CMK (cell line): Measurements from ENCODE around the gene HIVEP3.

Experiments
- DNase-seq: peaks from one replicate; pipeline ENCODE4 v3.0.0-alpha.2; 2010; ENCODE audit warnings: low read depth

HIVEP3 gene

DNA sequence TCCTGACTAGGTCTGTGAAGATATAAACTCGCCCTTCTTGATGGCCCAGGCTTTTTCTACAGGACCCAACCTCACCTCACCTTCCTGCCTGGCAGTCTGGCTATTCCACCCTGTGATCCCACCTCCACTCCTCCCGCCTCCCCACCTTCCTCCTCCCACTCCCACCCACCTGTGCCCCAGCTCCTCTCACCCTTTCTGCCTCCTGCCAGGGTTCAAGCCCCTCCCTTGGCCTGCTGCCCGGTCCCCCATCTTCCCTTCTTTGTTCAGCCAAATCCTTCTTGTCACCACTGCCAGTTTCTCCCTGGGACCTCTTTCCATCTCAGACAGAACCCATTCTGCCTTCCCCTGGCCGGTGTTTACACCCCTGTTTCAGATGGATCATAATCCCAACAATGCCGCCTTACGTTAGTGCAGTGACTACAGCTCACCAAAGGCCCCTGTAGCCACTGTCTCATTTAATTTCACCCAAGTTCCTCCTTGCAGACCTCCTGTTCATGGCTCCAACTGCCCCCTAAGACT lies 306.7 kb downstream of the HIVEP3 start:
- DNase-seq: no peak

DNA sequence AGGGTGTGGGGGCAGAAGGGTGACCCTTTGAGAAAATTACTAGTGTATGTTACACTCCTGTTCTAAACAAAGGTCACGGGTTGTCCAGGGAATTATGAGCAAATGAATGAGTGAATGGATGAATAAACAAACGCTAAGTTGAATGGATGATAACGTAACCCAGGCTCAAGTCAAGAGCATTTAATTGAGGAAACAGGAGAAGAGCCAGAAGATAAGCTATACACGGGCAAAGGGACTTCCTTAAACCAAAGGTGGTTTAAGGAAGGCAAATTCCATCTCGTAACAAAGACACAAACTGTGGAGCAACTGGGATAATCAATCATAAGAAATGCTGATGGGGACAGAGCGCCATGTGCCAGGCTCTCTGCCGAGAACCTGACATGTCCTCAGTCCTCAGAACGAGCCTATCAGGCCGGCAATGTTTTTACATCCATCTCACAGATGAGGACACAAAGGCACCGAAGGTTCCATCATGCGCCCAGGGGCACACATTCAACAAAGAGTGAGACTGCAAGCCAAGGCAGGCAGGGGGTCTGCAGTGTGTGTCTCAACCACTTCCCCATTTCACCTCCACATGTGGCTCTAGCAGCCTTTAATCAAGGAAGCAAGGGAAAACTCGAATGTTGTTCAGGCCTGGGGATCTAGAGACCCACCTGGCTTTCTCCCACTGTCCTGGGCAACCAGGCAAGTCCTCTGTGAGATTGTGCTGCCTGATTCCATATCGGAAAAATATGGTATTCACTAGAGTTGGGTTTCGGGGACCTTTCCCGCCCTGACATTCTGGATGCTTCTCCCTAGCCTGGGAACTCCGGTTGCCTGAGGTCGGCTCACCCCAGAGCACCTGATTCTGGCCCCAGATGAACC lies 307.4 kb downstream of the HIVEP3 start:
- DNase-seq: no peak

DNA sequence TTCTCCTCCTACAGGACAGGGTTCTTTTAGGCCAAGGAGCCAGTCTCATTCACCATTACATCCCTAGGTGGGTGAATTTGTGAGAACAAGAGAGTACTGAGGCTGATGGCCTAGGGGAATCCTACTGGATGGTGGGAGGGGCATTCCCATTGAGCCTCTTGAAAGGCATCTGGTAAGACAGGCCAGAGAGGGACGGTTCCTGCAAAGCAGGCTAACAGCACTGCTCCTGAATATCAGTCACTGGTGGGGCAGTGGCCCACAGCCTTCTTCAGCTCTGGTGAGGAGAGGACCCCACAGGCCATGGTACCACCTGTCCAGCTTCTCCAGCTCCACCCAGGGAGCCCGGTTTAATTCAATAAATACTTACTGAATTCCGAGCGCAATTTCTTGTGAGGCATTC lies 308.4 kb downstream of the HIVEP3 start:
- no peak for DNase-seq

DNA sequence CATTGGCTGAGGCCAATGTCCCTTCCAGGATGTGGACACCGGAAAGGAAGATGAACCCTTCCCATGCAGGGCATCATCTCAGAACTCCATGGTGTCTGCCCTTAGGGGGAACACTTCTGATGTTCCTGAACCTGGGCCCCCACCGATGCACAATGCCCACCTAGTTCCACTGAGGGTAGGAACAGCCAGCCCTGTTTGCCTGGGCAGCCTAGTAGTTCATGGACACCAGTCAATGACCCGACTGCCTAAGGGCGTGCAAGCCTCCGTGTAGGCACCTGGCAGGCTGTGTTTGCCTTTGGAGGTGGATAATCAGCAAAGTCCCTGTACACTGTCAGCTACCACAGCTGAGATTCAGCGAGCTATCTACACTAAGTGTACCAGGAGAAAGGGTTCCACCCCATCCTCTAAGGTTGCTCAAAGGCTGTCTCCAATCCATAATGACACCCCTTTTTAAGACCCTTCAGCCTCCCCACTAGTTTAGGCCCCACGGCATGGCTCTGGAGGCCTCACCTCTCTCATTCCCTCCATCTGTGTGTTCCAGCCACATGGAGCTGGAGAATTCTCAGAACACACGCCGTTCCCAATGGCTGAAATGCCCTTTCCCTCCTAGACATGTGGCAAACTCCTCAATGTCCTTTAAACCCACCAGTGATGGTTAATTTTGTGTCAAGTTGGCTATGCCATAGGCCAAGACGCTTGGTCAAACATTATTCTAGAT lies 309.4 kb downstream of the HIVEP3 start:
- DNase-seq: no peak

DNA sequence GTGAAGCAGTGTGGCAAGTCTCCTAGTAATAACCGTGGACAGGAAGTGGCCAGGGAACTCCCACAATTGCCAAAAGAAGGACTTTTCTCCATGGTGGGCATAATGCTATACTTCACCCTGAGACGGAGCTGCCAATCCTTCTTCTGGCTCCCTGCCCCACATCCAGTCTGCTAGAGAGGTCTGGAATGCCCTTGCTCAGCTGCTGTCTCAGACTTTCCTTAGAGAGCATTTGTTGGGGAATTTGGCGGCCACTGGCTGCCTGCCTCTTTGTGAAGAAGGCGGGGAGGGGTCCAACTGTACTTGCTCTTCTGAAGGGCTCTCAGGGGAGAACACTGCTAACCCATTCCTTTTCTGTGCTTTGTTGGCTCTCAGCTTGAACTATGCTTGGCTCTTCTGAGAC lies 310.5 kb downstream of the HIVEP3 start:
- no peak for DNase-seq

DNA sequence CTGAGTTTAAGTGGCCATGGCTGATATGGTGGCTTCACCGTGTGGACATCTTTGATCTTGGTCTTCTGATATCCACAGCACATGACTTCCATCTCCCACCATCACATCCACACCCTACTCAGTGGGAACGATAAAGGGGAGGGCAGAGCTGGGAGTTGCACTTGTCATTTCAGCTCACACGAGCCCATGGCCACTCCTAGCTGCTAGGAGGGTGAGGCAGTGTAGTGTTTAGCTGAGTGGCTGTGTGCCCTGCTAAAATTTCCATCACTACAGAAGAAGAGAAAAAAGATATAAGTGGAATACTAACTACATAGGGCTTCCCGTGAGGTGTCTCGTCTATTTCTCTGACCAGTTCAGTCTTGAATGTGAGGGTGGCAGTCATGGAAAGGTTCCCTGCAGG lies 310.9 kb downstream of the HIVEP3 start:
- DNase-seq: no peak

DNA sequence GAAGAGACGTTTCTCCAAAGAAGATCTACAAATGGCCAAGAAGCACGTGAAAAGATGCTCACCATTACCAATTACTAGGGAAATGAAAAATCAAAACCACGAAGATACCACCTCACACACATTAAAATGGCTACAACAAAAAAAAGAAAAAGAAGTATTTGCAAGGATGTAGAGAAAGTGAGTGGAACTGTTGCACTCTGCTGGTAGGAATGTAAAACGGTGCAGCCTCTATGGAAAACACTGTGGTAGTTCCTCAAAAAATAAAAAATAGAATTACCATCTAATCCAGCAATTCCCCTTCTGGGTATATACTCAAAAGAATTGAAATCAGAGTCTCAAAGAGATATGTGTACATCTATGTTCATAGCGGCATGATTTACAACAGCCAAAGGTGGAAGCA lies 318.8 kb downstream of the HIVEP3 start:
- no peak for DNase-seq

DNA sequence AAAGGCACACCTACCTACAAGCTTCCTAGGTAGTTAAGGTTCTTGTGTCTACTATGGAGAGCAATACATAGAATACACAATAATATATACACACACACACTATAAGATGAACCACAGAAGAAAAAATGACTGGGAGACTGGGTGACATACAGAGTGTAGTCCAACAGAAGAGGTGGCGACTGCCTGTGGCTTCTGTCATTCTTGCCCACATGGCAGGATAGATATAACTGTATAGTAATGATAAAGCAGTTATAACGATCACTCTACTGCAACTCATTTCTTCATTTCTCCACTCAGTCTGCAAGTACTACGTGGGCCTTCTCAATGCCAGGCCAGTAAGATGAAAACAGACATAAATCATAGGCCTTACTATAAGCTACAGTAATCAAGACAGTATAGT lies 320.4 kb downstream of the HIVEP3 start:
- DNase-seq: no peak

DNA sequence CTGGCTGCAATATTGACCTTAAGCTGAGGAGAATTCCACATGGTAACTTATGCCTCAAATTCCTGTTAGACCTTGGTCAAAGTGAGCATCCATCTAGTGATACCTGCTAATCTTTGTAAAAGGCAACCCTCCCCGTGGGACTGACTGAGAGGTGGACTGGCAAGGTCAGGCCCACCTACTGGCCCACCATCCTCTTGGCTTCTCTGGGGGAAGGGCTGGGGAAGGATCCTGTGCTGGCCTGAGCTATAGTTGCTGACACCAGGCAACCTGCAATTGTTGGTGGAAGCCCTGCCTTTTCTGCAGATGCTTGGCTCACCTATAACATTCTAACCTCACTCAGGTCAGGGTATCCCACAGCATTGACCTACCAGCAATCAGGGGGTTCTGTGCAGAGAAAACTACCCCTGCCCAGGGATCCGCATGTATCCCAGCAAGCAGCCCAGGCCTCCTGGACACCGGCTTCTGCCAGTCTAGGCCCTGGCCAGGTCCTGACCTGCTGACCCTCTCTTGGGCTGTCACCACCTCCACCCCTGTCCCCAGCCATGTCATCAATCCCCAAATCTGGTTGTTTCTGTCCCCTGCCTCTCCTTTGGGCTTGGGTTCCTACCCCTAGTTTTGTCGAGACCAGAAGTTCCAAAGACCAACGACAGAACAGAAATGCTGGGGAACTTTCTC lies 326.1 kb downstream of the HIVEP3 start:
- DNase-seq: no peak

DNA sequence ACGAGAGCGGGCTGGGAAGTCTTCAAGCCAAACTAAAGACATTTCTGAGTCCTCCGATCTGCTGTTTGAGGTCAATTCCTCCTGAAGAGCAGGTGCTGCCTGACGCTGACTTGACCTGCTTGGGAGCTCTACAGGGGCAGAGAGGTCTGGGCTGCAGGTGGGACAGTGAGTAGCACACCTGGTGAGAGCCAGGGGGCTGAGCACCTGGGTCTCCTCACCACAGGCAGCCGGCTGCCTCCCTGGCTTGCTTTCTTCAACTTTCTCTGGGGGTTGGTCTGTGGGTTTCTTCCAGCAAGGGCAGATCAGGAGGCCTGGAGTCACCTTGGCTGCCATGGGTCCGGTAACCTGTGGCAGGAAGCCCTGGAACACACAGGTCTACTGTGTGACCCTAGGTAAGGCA lies 326.8 kb downstream of the HIVEP3 start:
- DNase-seq: no peak

DNA sequence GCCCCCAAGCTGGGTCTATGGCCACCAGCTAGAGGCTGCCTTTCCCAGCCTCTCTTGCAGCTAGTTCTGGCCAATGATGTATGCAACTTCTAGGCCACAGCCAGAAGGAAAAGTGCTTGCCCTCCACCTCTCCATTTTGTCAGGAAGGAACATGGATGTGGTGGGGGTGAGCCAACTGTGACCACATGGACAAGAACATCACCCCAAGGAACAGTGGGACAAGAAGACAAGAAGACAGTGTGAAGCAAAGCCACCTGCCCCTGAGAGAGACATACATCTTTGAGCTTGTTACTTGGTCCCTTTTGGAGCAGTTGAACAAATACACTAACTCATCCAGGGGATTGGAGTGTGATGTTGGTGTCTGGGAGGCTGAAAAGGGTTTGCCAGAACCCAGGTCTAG lies 328.4 kb downstream of the HIVEP3 start:
- no peak for DNase-seq

DNA sequence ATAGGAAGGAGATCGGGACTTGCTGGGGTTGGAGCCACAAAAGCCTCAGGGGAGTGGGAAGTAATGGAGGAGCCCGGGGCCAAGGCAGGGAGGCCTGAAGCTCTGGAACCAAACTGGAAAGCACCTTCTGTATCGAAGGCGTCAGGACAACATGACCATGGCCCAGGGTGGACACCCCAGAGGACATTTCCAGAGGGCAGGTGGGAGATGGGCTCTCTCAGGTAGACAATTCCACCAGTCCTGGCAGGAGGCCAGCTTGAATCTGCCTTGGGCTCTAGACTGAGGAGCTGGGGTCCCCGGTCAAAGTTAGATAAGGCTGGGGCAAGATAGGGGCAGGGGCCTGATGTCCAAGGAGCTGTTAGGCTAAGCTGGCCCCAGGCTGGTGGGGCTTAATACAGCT lies 329.3 kb downstream of the HIVEP3 start:
- DNase-seq: no peak

DNA sequence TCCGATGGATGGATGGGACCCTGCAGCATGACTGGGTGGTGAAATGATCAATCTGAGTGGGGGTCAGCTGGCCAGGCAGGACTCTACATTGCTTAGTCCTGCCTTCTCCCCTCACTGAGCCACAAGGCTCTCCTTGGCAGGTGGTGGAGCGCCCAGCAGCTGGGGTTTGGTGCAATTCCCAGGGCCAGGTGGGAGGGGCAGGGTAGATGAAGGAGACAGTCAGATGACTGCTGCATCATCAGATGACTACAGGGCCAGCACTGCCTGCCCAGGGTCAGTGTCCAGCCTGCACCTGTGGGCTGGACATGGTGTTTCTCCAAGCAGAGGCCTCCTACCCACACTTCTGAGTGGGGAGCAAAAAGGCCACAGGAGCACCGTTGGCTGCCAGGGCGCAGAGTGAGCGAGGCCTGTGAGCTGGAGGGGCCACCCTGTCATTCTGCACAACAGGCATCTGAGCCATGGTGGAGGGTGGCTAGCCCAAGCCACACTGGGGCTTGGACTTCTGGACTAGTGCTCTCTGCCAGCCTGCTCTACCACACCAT lies 330.3 kb downstream of the HIVEP3 start:
- no peak for DNase-seq

DNA sequence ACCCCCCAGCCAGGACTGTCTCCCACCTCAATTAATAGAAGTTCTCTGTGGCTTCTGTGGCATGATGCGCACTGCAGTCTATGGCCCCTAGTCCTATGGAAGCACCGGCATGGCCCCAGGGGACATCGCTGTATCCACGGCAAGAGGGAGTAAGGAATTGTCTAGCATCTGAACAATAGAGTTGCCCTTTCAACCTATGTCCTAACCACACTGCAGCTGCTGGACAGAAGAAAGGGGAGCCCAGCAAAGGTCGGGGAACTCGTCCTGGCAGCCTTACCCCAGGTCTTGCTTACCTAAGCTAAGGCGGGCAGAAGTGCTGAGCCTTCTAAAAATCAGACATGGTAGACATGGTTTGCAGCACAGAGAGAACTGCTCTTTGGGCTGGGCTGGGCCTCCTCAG lies 330.9 kb downstream of the HIVEP3 start:
- DNase-seq: no peak

DNA sequence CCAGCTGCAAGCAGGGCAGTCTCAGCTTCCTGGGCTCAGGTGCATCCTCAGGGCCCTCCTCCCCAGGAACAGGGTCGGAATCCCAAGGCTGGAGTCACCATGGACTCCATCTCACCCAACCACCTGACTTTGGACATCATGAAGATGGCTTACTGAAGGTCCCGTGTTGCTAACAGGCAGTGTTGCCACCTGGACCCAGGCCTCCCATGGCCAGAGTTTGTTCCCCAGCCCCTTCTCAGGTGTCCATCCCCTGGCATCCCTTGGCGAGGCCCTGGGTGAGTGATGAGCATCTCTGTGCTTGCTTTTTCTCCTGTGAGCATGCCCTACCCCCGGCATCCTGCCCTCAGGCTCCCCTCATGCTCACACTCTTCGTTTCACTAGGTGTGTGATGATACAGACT lies 332.5 kb downstream of the HIVEP3 start:
- no peak for DNase-seq

DNA sequence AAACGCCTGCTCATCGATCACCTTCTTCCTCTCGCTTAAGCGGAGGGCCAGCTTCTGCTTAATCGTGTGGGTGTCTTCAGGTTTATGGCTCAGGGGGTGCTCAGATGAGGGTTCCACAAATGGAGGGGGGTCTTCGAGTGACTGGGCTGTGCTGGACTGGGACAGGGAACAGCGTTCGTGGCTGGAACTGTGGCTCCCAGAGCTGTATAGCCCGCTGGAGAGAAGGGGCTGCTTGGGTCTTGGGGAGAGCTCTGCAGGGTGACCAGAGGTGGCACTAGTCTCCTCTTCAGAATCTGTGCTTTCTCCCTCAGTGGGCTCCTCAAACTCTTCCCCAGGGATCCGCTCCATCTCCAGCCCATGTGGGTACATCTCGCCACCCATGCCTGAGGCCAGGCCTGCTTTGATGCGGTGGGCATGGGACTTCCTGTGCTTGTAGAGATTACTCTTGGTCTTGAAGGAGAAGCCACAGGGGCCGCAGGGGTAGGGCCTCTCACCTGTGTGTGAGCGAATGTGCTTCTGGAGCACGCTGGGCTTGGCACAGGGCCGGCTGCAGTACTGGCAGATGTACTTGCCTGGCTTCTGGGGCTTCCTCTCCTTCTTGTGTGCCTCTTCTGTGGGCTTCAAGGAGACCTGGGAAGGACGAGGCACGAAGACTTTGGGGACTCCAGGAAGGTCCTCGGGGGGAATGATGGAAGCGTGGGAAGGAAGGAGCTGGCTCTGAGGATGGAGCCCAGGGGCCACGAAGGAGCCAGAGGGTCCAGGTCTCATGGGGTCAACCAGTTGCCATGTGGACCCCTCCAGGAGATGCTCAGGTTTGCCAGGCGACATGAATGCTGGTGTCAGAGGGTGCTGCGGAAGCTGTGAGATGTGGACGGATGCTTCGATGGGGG lies 334.8 kb downstream of the HIVEP3 start:
- DNase-seq: no peak

DNA sequence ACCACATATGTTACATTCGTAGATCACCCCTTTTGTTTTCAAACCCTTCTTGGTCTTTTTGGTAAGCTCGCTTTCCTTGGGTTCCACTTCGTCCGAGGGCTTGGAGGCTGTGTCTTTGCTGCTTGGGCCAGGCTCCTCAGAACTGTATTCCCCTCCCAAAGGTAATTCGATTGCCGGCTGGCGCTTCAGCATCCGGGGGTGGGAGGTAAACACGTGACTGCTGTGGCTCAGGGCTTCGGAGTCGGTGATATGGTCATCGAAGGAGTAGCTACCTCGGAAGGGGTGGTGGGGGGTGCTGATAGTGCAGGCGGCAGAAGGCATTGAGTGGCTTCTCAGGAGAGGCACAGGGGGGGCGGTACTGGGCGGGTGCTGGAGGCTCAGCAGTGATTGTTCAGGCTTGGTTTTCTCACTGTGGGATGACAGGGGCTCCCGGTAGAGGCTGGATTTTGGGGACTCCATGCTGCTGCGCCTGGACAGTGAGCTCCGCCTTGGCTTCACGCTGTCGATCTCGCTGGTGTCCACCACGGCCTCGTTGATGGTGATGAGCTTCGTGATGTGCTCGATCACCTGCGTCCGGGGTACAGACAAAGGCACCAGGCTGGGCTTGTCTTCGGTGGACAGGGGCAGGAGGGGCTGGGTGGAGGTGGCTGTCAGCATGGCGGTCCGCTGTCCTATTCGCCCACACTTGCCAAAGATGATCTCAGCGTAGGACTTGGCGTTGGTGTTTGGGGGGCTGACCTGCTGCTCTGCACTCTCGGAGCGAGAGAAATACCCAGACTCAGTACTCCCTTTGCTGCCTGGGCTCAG lies 335.7 kb downstream of the HIVEP3 start:
- no peak for DNase-seq

DNA sequence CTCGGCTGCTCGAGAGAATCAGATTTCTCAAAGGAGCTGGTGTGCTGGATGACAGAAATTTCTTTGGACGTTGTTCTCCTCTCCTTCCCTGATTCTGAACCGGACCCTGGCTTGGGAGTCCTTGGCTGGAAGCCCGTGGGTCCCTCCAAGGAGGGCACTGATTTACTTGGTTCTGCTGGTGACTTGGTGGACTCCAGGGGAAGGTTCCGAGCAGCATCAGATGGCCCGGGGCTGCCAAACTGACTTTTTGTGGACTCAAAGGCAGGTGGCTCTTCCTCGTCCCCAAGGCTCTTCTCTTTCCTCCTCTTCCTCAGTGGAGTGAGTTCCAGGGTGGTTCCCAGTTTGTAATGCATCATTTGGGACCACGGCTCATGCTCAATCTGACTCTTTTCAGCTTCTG lies 336.4 kb downstream of the HIVEP3 start:
- DNase-seq: no peak

DNA sequence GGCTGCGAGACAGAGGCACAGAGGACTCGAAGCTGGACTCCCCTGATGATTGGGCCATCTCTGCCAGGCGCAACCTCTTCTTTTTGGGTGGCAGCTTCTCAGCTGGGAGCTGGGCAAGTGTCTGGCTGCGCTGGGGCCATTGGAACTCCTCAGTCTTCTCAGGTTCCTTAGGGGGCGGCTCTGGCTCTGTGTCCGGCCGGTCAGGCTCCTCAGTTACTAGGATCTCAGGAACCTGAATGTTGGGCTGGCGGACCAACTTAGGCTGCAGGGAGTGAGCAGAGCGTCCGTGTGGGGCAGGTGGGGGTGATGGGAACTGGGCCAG lies 336.8 kb downstream of the HIVEP3 start:
- DNase-seq: no peak

DNA sequence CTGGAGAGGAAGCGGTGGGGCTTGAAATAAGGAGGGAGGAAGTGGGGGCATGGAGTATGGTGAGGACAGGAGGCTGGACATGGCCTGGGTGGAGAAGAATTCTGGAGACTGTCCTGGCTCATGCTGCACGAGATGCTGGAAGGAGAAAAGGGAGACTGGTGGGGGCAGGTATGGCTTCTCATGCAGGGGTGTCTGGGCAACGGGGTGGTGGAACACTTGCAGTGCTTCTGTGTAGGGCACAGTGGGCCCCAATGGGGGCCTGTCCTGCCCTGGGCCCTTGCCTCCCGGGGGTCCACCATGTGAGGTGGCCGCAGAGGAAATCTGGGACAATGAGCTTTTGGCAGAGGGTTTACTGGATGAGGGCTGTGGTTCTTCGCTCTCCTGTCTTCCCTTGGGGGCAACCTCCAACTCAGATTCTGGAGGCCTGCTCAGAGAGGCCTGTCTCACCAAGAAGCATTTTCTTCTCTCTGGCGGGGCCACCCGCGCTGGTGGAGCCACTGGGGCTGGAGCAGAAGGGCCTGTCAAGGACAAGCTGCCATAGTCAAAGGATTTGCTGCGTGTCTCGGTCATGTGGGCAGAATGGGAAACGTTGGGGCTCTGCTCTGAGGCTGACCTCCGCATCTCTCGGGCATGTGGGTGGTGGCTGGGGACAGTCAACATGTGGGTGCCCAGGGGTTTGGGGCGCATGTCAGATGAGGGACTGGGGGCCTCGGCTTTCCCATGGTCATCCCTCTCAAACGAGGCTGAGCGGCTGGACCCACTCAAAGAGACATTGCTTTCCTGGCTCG lies 337.3 kb downstream of the HIVEP3 start:
- no peak for DNase-seq
